GM19438 (cell line): ENCODE results near the gene GTF3A.
A peak's percentile ranks its signal among the peaks of the same experiment; 100 is the strongest.
"Not testable (repeated sequence)": the region's sequence is repeated elsewhere in the genome, so short reads cannot be mapped to it uniquely, and the experiment has no call there.

Source experiments
- ATAC-seq: cut with Tn5 transposase; IDR thresholded peaks from one replicate; pipeline ENCODE4 v1.9.1; 2021; ENCODE audit warnings: low read depth; ENCODE audit not compliant: unreplicated experiment

Gene GTF3A

DNA sequence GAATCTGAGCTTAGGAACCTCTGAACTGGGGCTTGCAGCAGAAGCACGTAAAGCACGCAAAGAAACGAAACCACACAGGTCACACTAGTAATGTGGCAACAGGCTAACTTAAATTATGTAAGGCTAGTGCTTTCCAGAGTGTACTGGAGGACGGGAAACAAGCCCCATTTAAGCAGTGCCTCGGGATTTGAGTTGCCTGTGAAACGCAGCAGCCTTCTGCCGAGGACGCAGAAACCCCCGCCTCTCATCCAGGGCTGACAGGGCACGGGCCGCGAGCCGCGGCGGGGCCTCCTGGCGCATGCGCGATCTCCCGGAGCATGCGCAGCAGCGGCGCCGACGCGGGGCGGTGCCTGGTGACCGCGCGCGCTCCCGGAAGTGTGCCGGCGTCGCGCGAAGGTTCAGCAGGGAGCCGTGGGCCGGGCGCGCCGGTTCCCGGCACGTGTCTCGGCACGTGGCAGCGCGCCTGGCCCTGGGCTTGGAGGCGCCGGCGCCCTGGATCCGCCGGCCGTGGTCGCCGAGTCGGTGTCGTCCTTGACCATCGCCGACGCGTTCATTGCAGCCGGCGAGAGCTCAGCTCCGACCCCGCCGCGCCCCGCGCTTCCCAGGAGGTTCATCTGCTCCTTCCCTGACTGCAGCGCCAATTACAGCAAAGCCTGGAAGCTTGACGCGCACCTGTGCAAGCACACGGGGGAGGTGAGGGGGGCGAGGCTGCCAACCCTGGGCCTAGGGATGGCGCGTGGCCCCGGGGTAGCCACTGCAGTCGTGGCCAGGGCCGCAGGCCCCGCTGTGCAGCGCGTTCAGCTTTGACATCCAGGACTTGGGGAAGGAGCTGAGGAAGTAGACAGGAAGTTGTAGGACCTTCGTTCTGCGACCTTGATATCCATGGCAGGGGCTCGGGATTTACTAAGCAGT, at the start of gene GTF3A:
TSS of gene GTF3A (plus strand) at position 374 of the 912 bp plus-strand sequence.
- peak; percentile 61 for ATAC-seq

DNA sequence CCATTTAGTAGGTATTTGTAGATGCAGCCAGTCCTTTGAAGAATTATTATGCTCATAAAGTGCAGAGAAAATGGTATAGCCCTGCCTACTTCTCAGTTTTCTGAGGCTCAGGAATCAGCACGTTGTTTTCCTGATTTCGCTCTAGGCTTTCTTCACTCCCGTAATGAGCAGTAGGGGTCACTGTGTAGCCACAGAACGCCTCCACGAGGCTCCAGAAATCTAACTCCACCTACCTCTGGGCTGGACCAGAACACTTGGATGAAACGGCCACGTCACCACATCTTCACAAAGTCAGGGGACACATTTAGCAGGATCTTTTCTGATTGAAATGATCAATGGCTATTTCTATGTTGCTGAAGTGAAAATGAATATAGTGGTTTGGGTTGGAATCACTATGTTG, 49.8 kb upstream of the GTF3A start:
- ATAC-seq = no peak

DNA sequence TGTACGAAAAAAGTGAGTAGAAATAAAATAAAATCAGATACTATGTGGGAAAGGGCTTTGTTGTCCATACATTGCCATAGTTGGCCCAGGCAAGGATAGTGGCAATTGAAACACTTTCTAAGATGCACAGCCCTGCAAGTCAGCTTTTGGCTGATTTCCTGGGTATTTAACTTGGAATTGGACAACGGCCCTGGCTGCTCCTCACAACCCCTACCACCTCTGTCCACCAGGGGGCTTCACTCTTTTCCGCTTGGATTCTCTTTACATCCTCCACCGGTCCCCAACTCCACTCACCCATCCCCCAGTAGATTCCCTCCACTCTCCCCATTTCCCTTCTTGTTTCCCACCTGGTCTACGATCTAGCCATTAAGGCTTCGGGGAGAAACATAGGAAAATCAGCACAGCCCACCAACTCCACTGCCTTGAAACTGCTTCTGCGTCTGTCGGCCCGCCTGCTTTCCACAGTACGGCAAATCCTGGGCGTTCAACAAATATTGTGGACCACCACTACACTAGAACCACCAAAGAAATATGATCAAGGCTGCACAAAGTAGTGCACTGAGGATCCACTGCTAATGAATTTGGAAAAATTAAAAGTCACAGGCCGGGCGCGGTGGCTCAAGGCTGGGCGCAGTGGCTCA, 48.6 kb upstream of the GTF3A start:
- no peak for ATAC-seq

DNA sequence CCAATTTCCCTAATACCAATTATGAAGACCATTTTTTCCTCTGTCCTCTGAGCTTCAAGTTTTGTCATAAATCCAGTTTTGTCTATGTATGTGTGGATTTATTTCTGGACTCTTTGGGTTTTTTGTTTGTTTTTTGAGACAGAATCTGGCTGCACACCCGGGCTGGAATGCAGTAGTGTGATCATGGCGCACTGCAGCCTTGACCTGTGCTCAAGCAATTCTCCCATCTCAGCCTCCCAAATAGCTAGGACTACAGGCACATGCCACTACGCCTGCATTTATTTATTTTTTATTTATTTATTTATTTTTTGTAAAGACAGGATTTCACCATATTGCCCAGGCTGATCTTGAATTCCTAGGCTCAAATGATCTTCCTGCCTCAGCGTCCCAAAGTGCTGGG, 45.3 kb upstream of the GTF3A start:
- ATAC-seq = no peak

DNA sequence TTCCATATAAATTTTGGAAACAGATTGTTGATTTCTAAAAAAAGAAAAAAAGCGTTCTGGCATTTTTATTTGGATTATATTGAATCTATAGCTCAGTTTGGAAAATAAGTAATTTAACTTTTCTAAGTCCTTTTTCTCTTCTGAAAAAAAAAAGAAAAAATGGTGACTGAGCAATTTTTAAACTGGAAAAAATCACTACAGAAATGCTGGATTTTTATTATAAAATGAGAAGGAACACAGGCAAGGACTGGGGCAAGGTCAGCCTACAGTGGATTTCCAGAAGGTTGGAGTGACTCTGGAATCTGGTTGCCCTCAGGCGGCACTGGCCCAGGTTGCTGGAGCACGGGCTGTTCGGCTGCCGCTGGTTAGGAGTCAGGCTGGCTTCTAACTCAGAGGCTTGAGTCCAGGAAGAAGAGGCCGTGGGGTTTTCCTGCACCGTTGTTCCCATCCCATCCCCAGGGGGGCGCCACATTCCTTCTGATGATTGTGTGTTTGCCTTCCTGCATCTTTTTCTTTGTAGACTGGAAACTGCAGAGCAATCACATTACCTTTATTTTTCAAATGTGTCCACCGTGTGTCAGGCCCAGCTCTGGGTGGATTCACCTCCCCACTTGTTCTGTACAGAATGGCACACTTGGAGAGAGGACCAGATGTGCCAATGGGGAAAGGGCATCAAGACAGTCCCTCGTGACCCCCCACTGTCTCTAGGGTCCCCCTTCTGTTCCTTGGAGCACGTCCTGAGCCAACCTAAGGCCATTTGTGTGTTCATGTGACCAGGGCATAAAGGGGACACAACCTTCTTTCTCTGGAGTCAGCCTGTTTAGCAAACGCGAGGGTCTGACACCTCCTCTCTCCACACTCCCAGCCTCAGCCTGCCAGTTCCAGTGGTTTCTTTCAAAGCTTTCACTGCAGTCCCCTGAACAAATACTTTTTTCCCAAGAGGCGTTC, 44.5 kb upstream of the GTF3A start:
- no peak for ATAC-seq

DNA sequence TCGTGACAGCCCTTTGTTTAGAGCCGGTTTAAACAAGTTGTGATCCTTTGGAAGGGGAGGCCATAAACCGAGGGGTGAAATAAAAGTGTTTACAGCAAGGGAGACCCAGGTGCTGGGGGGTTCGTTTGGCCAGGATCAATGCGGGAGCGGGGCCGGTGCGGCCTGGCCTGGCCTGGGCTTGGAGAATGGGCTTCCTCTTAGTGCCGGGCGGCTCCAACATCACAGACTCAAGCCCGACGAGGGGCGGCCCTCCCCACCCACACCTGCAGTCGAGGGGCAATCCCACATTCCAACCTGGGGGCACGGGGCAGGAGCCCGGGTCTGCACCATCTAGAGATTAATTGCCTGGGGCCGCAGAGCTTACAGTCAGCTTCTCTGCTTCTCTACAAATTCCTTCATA, 42.8 kb upstream of the GTF3A start:
- ATAC-seq = no peak

DNA sequence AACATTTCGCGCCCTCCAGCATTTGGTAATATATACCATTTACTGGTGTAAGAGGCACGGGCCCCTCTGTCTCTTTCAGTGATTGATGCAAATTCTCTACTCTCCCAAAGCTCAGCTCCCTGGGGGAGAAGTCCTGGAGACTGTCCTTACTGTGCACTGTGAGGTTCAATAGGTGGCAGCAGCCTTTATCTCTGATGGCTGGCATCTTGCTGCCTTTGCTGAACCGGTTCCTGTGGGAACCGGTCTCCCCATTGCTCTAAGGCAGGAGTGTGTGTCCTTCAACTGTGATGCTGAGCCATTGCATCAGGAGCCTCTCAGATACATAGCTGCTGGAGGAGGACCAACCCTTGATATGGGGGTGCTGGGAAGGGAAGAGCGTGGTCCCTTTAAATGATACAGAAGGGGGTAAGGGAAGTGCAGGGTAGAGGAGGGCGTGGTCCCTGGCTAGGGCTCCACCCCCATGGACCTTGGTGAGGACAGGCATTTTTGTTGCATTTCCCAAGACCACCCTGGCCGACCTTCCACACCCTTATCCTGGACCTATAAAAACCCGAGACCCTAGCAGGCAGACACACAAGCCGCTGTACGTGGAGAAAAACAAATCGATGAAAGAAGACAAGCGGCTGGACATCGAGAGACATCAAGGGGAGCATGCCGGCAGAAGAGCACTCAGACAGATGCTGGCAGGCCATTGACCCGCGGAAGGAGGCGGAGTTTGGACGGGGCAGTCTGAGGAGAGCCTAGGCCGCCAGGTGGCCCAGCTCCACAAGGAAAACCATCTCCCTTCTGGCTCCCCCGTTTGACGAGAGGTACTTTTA, 41.1 kb upstream of the GTF3A start:
- ATAC-seq = no peak

DNA sequence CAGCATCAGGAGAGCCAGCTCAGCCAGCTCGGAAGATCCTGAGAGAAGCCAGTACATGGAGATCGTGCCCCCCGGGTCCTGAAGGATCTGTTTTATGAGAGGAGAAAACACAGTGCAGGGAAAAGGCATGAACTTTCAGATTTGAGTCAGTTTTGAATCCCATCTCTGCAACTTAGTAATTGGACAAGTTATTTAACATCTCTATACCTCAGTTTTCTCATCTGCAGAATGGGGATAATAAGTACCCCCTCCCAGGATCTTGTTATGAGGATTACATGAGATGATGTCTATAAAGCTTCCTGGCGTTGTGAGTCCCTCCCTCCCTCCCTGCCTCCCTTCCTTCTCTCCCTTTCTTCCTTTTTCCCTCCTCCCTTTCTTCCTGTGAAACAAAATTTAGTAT, 40.1 kb upstream of the GTF3A start:
- ATAC-seq = no peak

DNA sequence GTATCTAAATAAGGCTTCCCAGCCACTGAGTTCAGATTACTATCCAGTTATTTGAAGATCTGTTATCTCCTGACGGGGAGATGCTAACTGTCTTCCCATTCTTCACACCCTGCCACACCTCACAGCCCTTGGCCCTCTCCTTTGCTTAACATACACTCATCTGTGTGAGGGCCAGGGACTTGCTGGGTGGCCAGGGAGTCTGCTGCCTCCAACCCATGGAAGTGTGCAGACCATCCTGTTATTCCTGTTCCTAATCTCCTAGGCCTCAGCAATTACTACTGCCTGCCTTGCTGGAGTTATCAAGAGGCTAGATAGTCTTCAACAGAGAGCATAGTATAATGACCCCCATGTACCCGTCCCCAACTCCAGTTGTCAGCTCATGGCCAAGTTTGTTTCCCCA, 36.2 kb upstream of the GTF3A start:
- no peak for ATAC-seq

DNA sequence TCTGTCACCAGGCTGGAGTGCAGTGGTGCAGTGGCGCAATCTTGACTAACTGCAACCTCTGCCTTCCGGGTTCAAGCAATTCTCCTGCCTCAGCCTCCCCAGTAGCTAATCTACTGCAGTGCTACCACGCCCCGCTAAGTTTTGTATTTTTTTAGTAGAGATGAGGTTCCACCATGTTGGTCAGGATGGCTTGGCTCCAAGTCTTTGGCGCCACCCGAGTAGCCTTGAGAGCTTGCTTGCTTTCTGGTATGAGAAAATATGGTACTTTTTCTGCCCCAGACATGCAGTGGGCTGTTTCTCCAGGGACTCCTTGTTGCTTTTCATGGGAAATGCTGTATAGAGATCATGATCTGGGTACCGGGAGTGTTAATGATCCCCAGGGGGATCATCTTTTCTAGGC, 34.5 kb upstream of the GTF3A start:
- no peak for ATAC-seq

DNA sequence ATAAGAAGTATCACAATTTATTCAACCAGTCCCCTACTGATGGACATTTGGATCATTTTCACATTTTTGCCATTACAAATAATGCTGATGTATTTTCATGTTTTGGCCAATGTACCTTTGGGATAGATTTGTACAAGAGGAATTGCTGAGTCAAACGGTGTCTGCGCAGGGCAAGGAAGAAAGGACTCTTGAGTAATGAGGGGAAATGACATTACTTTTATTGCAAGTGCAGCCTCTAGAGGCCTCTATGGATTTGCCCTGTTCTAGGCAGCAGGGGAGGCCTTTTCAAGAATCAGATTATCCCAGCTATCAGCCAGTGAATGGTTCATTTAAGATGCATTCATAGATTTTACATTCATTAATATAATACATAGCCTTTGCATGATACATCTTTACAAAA, 32.9 kb upstream of the GTF3A start:
- ATAC-seq = no peak

DNA sequence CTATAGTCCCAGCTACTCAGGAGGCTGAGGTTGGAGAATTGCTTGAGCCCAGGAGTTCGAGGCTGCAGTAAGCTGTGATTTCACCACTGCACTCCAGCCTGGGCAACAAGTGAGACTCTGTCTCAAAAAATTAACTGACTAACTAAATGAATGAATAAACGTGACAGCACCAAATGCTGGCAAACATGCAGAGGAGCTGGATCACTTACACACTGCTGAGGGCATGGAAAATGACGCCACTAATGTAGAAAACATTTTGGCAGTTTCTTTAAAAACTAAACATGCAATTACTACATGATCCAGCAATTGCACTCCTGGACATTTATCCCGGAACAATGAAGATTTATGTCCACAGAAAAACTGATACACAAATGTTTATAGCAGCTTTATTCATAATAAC, 31.3 kb upstream of the GTF3A start:
- ATAC-seq = no peak

DNA sequence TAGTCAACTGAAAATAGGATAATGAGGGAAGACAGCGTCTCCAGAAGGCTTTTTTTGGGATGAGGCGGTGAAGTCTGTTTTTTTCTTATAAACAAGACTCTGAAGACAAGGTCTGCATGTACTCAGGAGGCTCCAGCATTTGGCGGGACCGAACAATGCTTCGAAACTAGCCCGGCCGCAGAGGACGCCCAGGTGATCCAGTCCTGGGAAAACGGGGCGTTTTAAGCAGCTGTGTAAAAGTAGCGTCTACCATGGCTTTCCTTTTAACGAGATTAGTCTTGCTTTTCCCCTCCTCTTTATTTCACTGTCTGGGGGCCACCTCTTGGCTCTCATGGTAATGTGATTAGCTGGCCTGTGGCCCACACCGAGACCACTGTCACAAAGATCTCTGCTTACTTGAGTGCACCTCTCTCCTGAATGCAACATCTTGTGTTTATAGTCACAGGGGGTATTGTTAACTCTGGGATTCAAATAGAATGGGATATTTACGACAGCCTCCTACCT, 29.4 kb upstream of the GTF3A start:
- ATAC-seq = no peak

DNA sequence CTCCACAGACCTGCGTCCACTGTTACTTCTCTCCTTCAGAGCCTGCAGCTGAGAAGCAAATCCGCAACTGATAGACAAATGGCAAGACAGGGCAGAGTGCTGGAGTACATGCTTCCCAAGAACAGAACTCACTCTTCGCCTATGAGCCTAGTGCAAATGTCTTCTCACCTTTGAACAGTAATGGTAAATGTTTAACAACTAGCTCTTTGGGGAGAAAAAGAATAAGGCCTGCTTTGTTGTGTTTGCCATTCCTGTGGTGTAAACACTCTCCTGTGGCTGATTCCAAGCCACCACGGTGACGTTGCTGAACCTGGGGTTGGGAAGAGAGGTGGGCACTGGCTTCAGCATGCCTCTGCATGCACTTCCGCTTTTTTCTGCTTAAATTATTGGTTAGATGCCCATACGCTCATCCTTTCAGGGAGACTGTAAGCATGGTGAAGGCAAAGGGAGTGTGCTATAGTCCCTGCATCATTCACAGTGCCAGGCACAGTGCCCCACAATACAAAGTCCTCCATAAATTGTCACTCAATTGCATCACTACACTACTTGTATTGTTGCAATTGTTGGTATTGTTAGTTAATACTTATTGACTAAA, 28.1 kb upstream of the GTF3A start:
- ATAC-seq = no peak

DNA sequence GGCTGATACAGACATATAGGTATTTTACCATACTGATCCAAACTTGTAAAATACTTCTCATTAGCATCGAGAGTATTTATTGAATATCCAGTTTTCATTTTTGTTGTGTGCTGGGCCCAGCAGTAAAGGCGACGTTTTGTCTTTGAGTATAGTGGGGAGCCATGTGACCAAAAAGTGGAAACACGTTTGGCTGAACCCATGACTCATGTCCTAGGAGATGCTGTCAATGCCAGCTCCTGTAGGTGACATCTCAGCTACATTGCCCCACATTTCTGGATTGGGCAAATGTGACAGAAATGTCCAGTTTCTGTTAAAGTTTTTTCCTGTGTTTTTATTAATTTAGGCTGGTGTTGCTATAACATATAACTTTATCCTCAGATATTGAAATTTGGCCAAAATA, 26.1 kb upstream of the GTF3A start:
- no peak for ATAC-seq

DNA sequence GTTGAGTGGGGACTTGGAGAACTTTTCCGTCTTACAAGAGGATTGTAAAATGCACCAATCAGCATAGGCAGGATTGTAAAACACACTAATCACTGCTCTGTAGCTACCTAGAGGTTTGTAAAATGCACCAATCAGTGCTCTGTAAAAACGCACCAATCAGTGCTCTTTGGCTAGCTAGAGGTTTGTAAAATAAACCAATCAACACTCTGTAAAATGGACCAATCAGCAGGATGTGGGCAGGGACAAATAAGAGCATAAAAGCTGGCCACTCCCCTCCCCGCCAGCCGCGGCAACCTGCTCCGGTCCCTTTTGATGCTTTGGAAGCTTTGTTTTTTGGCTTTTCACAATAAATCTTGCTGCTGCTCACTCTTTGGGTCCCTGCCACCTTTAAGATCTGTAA, 24.0 kb upstream of the GTF3A start:
- not testable (repeated sequence) for ATAC-seq

DNA sequence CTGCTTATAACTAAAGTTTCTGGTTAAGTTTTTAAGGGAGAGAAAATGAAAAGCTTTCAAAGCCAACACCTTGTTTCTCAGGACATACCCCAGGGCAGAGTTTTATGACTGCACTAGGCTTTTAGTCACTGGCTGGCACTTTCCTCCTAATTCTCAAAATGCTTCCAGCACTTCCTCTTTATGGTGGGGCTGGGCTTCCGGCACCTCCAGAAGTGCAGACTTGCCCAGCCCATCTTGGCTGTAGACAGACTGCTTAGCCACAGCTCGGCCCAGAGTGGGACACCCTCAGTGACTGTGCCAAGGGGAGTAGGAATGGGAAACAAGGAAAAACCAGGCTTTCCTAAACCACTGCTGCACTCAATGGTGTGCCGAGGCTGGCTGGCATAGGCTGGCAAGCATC, 23.2 kb upstream of the GTF3A start:
- no peak for ATAC-seq

DNA sequence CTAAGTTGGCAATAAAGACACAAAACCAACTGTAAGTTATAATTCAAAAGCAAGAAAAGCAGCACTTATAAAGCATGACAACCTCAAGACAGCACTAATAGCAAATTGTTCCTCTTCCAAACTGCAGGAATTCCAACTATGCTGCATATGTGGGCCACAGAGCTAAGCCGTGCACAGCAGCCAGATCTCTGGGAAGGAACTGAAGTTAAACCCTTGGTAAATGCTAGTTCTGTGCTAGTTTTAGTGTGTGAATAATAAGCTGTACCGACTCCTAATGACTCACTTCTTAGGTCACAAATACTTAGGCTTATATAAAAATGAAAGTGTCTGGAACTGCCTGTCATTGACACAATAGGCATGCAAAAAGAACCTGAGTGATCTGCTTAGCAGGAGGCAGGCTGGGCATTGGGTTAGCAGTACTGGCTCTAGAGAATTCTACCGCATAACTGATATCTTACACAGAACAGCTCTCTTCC, 21.2 kb upstream of the GTF3A start:
- no peak for ATAC-seq

DNA sequence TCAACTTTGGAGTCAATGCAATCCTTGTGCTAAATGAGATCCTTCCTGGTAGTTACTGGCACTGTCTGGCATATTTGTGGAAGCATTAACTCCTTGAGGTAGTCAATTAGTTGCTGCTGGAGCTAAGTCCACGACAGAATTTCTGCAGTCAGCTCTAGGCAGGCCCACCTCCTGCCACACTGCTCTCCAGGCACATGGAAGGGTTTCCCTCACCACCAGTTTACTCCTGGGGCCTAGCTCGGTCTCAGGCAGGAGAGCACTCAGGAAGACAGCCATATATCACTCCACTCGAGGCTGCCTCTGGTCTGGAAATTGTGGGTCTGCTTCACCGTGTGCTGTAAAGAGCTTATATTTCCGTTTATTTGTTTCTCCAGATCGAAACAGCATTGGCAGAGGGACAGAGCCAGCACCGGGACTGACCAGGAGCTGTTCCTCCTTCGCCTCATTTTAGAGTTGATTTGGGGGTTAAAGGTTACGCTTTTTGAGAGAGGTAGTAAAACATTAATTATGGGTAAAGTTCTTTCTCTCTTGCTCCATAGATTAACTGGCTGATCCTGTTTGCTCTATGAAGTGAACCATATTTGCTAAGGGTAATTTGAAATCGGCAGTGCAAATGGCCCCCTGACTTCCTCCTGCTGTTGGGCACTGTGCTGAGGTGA, 20.6 kb upstream of the GTF3A start:
- no peak for ATAC-seq
